Thymus (tissue), 11 donors: Measurements from ENCODE around the gene KCNQ1. TPM values are rescaled to one million over a fixed set of nuclear protein-coding genes. Genes with fewer than 3 reads are reported as not detected.

Experiments
- DNase-seq, 9 donors: peaks; one replicate each; pipeline ENCODE4 v3.0.0-alpha.2; 2013; ENCODE audit warnings: low spot score in 9 of 9, low read depth in 6 of 9, missing footprints in 1 of 9
- H3K27ac ChIP-seq, 2 donors: one replicate each; pipeline ENCODE4 v1.5.1; 2013; ENCODE audit warnings: control low read depth in 1 of 2, low read depth in 1 of 2, low read length in 1 of 2, mild to moderate bottlenecking in 1 of 2, moderate library complexity in 1 of 2
- H3K27me3 ChIP-seq, 2 donors: one replicate each; pipeline ENCODE4 v1.5.1; 2013; ENCODE audit warnings: low read length in 1 of 2; ENCODE audit not compliant: control insufficient read depth in 2 of 2, insufficient read depth in 1 of 2
- H3K36me3 ChIP-seq, 2 donors: one replicate each; pipeline ENCODE4 v1.5.1; 2013; ENCODE audit warnings: low read length in 1 of 2, mild to moderate bottlenecking in 1 of 2, moderate library complexity in 1 of 2; ENCODE audit not compliant: control insufficient read depth in 2 of 2, insufficient read depth in 2 of 2
- H3K4me1 ChIP-seq, 2 donors: one replicate each; pipeline ENCODE4 v1.5.1; 2013; ENCODE audit warnings: low read length in 2 of 2; ENCODE audit not compliant: control insufficient read depth in 2 of 2, insufficient read depth in 2 of 2
- H3K4me3 ChIP-seq, 2 donors: one replicate each; pipeline ENCODE4 v1.5.1; 2013; ENCODE audit warnings: low read length in 2 of 2, control low read depth in 1 of 2, mild to moderate bottlenecking in 1 of 2
- H3K9me3 ChIP-seq, 2 donors: one replicate each; pipeline ENCODE4 v1.5.1; 2013; ENCODE audit warnings: low read length in 1 of 2, mild to moderate bottlenecking in 1 of 2; ENCODE audit not compliant: control insufficient read depth in 2 of 2, insufficient read depth in 1 of 2
- WGBS: extraction: QIAGEN DNeasy Blood & Tissue Kit; methylation state at CpG from one replicate; pipeline ENCODE4 v1.1.7; 2013; 5-methylcytosine and 5-hydroxymethylcytosine counted together
- polyA plus RNA-seq: library from polyadenylated mRNA; stranded (reverse); fragments of 200-250 nt; gene quantifications from one replicate; pipeline ENCODE4 v1.2.3, GENCODE V29; 2013
- total RNA-seq: library from RNA; stranded (reverse); fragments of 120-200 nt; gene quantifications from one replicate; pipeline ENCODE4 v1.2.4, GENCODE V29; 2013
- donor health status: healthy.

Gene KCNQ1
- total and polyA plus RNA-seq, 2 donors = 0.94 to 3.7 TPM

- DNase-seq = no peak
- Histone ChIP-seq H3K4me1 (no peaks in the 10 kb centered on the region), H3K27ac (no peak overlapping the region), H3K4me3 (no peak overlapping the region), H3K27me3 (no peaks in the 10 kb centered on the region), H3K36me3 (no peaks in the 10 kb centered on the region), H3K9me3 (no peaks in the 10 kb centered on the region)
- WGBS = 96% methylated on average over 25 of the region's 25 CpGs
Observed at GRCh38 chr11:2515401-2516275, 70.8 kb downstream of the KCNQ1 start.

DNA sequence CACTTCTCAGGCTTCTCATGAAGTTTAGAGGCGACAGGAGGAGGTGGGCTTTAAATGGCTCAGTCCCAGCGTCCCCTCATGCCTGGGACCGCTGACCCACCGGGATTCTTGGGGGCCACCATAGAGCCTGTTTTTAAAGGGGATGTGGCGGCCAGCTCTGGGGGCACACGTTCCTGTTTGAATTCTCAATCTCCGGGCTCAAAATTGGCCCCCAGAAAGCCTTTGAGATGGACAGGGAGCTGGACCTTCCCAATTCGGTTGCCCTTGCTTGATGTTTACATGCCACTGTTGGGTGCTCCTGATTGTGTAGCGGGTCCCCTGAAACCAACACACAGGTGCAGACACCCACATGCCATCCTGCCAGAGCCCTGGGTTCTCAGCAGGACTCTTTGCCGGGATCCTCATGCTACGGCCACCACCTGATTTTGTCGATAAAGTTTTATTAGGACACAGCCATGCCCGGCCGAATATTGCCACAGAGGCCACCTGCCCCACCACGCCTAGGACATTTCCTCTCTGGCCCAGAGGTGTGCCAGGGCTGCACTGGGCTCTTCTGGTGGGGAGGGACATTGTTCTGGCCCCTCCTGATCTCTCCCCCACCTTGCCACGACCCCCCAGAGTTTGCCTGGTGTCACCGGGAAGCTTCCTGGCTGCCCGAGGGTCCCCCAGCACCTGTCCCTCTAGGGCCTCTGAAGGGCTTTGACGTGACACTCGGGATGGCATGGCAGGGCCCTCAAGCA is 71.6 kb downstream of the KCNQ1 start:
- no peak overlapping the region for H3K27ac ChIP-seq
- no peak overlapping the region for H3K4me3 ChIP-seq
- H3K27me3 ChIP-seq = no peaks in the 10 kb centered on the region
- 94% methylated on average over 20 of the region's 20 CpGs for WGBS
- H3K36me3 ChIP-seq = no peaks in the 10 kb centered on the region
- no peaks in the 10 kb centered on the region for H3K4me1 ChIP-seq
- H3K9me3 ChIP-seq = no peaks in the 10 kb centered on the region
- DNase-seq = no peak

GRCh38 chr11:2517016-2517385 is 72.2 kb downstream of the KCNQ1 start:
- Histone ChIP-seq H3K4me3 (no peak overlapping the region), H3K27me3 (no peaks in the 10 kb centered on the region), H3K4me1 (no peaks in the 10 kb centered on the region), H3K36me3 (no peaks in the 10 kb centered on the region), H3K27ac (no peak overlapping the region), H3K9me3 (no peaks in the 10 kb centered on the region)
- DNase-seq = no peak
- 93% methylated on average over 13 of the region's 13 CpGs for WGBS

GRCh38 chr11:2517386-2518064 is 72.7 kb downstream of the KCNQ1 start:
- Histone ChIP-seq H3K36me3 (no peaks in the 10 kb centered on the region), H3K4me1 (no peaks in the 10 kb centered on the region), H3K27me3 (no peaks in the 10 kb centered on the region), H3K4me3 (no peak overlapping the region), H3K9me3 (no peaks in the 10 kb centered on the region), H3K27ac (no peak overlapping the region)
- no peak for DNase-seq
- 88% methylated on average over 26 of the region's 26 CpGs for WGBS

- no peak overlapping the region for H3K4me3 ChIP-seq
- H3K9me3 ChIP-seq = no peaks in the 10 kb centered on the region
- WGBS = 96% methylated on average over 24 of the region's 24 CpGs
- no peaks in the 10 kb centered on the region for H3K4me1 ChIP-seq
- H3K36me3 ChIP-seq = no peaks in the 10 kb centered on the region
- no peak for DNase-seq
- no peak overlapping the region for H3K27ac ChIP-seq
- no peaks in the 10 kb centered on the region for H3K27me3 ChIP-seq
Observed at GRCh38 chr11:2518111-2518982, 73.5 kb downstream of the KCNQ1 start.

GRCh38 chr11:2518983-2519340 is 74.2 kb downstream of the KCNQ1 start:
- WGBS = 83% methylated on average over 8 of the region's 8 CpGs
- H3K36me3 ChIP-seq = no peaks in the 10 kb centered on the region
- H3K4me3 ChIP-seq = no peak overlapping the region
- H3K27me3 ChIP-seq = no peaks in the 10 kb centered on the region
- no peak overlapping the region for H3K27ac ChIP-seq
- H3K9me3 ChIP-seq = no peaks in the 10 kb centered on the region
- no peaks in the 10 kb centered on the region for H3K4me1 ChIP-seq
- no peak for DNase-seq

GRCh38 chr11:2519517-2519861 is 74.7 kb downstream of the KCNQ1 start:
- no peak overlapping the region for H3K27ac ChIP-seq
- no peaks in the 10 kb centered on the region for H3K9me3 ChIP-seq
- WGBS = 88% methylated on average over 2 of the region's 2 CpGs

GRCh38 chr11:2519862-2520735 is 75.3 kb downstream of the KCNQ1 start:
- no peaks in the 10 kb centered on the region for H3K9me3 ChIP-seq
- H3K4me1 ChIP-seq = no peaks in the 10 kb centered on the region
- no peaks in the 10 kb centered on the region for H3K27me3 ChIP-seq
- 91% methylated on average over 24 of the region's 24 CpGs for WGBS
- no peak overlapping the region for H3K27ac ChIP-seq
- no peak overlapping the region for H3K4me3 ChIP-seq
- H3K36me3 ChIP-seq = no peaks in the 10 kb centered on the region
- no peak for DNase-seq

More at GRCh38 chr11:2519517-2519861, 74.7 kb downstream of the KCNQ1 start:
- Histone ChIP-seq H3K4me3 (no peak overlapping the region), H3K27me3 (no peaks in the 10 kb centered on the region), H3K36me3 (no peaks in the 10 kb centered on the region), H3K4me1 (no peaks in the 10 kb centered on the region)
- no peak for DNase-seq
